ENCODE measurements around the gene NSMCE4A.

- TF ChIP-seq EZH2 (IDR thresholded peaks at IDR 0.05; ENCODE audit: borderline replicate concordance, insufficient read depth, low read depth, low read length, poor library complexity, severe bottlenecking): no peak
- TF ChIP-seq CTCF (IDR thresholded peaks at IDR 0.05): no peak
Observed at GRCh38 chr10:121961456-121961855, 13.6 kb downstream of the NSMCE4A start.

Data from B cell (primary cell).